Stimulated activated naive CD8-positive, alpha-beta T cell treated with anti-CD3 and anti-CD28 coated beads, Interleukin-15, Interleukin-2, amounts not matched to agents 100 ng/mL and 50 ng/mL, for 24 hours (primary cell): ENCODE results near the gene ZNF526.

Experiments
- H3K27ac Mint-ChIP-seq: one replicate; pipeline ENCODE4 v1.8.0; 2021; ENCODE audit warnings: mild to moderate bottlenecking, mixed read lengths
- H3K27me3 Mint-ChIP-seq: one replicate; pipeline ENCODE4 v1.8.0; 2021; ENCODE audit warnings: mixed read lengths
- H3K36me3 Mint-ChIP-seq: one replicate; pipeline ENCODE4 v1.8.0; 2021; ENCODE audit warnings: low read depth, mixed read lengths
- H3K4me1 Mint-ChIP-seq: one replicate; pipeline ENCODE4 v1.8.0; 2021; ENCODE audit warnings: low read depth, mixed read lengths
- H3K4me3 Mint-ChIP-seq: one replicate; pipeline ENCODE4 v1.8.0; 2021; ENCODE audit warnings: mild to moderate bottlenecking, mixed read lengths
- H3K9me3 Mint-ChIP-seq: one replicate; pipeline ENCODE4 v1.8.0; 2021; ENCODE audit warnings: mixed read lengths

The ZNF526 gene

DNA sequence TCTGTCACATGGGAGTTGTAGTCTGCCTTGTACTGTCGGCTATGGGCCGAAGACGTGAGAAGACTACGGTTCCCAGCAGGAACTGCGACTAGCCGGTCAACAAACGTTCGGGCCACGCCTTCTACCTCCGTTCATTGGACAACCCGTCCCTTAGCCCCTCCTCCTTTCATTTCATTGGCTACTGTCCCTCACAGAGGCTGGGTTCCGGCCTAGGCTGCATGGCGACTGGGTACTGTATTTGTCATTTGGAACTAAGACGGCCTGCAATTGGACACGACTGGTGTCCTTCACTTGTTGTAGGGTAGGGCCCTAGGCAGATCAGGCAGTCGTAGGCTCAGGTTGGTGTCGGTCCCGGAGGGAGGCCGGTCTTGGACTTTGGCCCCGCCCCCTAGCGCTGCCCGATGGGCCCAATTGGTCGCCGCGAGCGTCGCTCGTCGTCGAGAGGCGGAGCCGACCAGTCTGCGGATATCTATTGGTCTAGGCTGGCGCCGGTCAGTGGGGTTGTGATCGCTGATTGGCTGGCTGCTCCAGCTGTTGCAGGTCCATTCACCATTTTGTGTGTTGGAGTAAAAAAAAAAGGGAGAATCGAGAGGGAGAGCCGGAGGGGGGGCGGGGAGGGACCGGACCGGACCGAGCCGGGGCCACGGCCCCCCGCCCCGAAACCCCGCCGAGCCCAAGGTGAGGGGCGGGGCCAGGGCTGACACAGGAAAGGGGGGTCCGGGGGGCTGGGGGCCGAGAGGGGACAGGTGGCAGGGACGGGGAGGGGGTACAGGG, 48.8 kb downstream of the ZNF526 start, which contains the start of gene CIC:
TSS of gene CIC (plus strand) at position 549 of the 774 bp plus-strand sequence. CDS start 2,532 bp downstream, outside the sequence.
- Mint-ChIP-seq H3K27ac (peak within 1 kb of the TSS; percentile 97), H3K4me3 (no peak within 1 kb of the TSS), H3K27me3 (no peaks in the 10 kb centered on the region), H3K36me3 (peaks cover 10% of the 10 kb centered on the region), H3K9me3 (no peaks in the 10 kb centered on the region), H3K4me1 (peaks cover 24% of the 10 kb centered on the region)

GRCh38 chr19:42269478-42270345, 49.6 kb downstream of the ZNF526 start:
- peaks cover 13% of the 10 kb centered on the region for H3K36me3 Mint-ChIP-seq
- no peaks in the 10 kb centered on the region for H3K9me3 Mint-ChIP-seq
- H3K27me3 Mint-ChIP-seq = no peaks in the 10 kb centered on the region
- peaks cover 27% of the 10 kb centered on the region for H3K4me1 Mint-ChIP-seq
- H3K4me3 Mint-ChIP-seq = no peak overlapping the region
- H3K27ac Mint-ChIP-seq = peak overlapping the region; percentile 97

- H3K27me3 Mint-ChIP-seq = no peaks in the 10 kb centered on the region
- H3K4me1 Mint-ChIP-seq = peaks cover 33% of the 10 kb centered on the region
- H3K36me3 Mint-ChIP-seq = peaks cover 18% of the 10 kb centered on the region
- no peaks in the 10 kb centered on the region for H3K9me3 Mint-ChIP-seq
- no peak overlapping the region for H3K4me3 Mint-ChIP-seq
- H3K27ac Mint-ChIP-seq = peak overlapping the region; percentile 97
These were observed 50.4 kb downstream of the ZNF526 start for GRCh38 chr19:42270346-42271044.

DNA sequence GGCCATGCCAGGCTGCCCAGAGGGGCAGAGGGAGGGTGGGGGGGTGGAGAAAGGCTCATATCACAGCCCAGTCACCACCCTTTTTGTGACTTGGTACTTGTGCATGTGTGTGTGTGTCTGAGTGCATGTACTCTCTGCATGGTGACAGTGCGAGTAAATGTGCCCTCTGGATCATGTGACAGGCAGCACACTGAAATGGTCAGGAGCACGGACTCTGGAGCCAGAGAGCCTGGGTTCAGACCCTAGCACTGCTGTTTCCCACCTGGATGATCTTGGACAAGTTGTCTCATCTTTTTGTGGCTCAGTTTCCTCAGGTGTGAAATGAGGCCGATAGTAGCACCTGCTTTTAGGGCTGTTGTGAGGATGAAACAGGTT, 50.9 kb downstream of the ZNF526 start:
- Mint-ChIP-seq H3K4me1 (peaks cover 37% of the 10 kb centered on the region), H3K27me3 (no peaks in the 10 kb centered on the region), H3K4me3 (no peak overlapping the region), H3K9me3 (no peaks in the 10 kb centered on the region), H3K36me3 (peaks cover 20% of the 10 kb centered on the region), H3K27ac (peak overlapping the region; percentile 97)

GRCh38 chr19:42271861-42272534, 51.9 kb downstream of the ZNF526 start:
- H3K27ac Mint-ChIP-seq = peak overlapping the region; percentile 97
- no peaks in the 10 kb centered on the region for H3K9me3 Mint-ChIP-seq
- H3K27me3 Mint-ChIP-seq = no peaks in the 10 kb centered on the region
- H3K36me3 Mint-ChIP-seq = peaks cover 23% of the 10 kb centered on the region
- H3K4me1 Mint-ChIP-seq = peaks cover 47% of the 10 kb centered on the region
- H3K4me3 Mint-ChIP-seq = no peak overlapping the region

DNA sequence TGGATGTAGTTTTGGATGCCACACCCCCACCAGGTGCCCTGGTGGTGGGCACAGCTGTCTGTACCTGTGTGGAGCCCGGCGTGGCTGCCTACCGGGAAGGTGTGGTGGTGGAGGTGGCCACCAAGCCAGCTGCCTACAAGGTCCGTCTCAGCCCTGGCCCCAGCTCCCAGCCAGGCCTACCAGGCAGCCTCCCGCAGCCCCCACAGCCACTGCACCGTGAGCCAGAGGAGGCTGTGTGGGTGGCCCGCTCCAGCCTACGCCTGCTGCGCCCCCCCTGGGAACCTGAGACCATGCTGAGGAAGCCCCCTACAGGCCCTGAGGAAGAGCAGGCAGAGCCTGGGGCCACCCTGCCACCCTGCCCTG, 52.4 kb downstream of the ZNF526 start:
- H3K27ac Mint-ChIP-seq = no peak overlapping the region
- peaks cover 52% of the 10 kb centered on the region for H3K4me1 Mint-ChIP-seq
- peaks cover 23% of the 10 kb centered on the region for H3K36me3 Mint-ChIP-seq
- H3K27me3 Mint-ChIP-seq = no peaks in the 10 kb centered on the region
- no peak overlapping the region for H3K4me3 Mint-ChIP-seq
- no peaks in the 10 kb centered on the region for H3K9me3 Mint-ChIP-seq

DNA sequence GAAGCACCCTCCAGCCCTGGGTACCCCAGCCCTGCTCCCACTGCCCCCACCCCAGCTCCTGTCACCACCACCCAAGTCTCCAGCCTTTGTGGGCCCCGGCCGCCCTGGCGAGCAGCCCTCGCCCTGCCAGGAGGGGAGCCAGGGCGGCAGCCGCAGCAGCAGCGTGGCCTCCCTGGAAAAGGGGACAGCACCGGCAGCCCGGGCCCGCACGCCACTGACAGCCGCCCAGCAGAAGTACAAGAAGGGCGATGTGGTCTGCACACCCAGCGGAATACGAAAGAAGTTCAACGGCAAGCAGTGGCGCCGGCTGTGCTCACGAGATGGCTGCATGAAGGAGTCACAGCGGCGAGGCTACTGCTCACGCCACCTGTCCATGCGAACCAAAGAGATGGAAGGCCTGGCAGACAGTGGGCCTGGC, 52.9 kb downstream of the ZNF526 start:
- H3K4me1 Mint-ChIP-seq = peaks cover 52% of the 10 kb centered on the region
- peaks cover 23% of the 10 kb centered on the region for H3K36me3 Mint-ChIP-seq
- no peaks in the 10 kb centered on the region for H3K27me3 Mint-ChIP-seq
- H3K27ac Mint-ChIP-seq = no peak overlapping the region
- H3K9me3 Mint-ChIP-seq = no peaks in the 10 kb centered on the region
- no peak overlapping the region for H3K4me3 Mint-ChIP-seq

GRCh38 chr19:42273407-42274064, 53.4 kb downstream of the ZNF526 start:
- H3K36me3 Mint-ChIP-seq = peaks cover 23% of the 10 kb centered on the region
- no peaks in the 10 kb centered on the region for H3K27me3 Mint-ChIP-seq
- peaks cover 57% of the 10 kb centered on the region for H3K4me1 Mint-ChIP-seq
- H3K27ac Mint-ChIP-seq = no peak overlapping the region
- H3K4me3 Mint-ChIP-seq = no peak overlapping the region
- H3K9me3 Mint-ChIP-seq = no peaks in the 10 kb centered on the region

DNA sequence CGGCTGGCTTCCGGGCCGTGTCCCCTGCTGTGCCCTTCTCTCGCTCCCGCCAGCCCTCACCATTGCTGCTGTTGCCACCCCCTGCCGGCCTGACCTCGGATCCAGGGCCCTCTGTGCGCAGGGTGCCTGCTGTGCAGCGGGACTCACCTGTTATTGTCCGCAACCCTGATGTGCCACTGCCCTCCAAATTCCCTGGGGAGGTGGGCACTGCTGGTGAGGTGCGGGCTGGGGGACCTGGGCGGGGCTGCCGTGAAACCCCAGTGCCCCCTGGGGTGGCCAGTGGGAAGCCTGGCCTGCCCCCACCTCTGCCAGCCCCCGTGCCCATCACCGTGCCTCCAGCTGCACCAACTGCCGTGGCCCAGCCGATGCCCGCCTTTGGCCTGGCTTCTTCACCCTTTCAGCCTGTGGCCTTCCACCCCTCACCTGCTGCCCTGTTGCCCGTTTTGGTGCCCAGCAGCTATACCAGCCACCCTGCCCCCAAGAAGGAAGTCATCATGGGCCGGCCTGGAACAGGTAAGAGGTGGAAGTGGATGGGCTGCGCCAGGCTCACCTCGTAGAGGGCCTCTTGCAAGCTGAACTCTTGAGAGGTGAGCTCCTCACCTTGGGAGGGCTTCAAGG, 54.1 kb downstream of the ZNF526 start:
- Mint-ChIP-seq H3K4me3 (no peak overlapping the region), H3K4me1 (peaks cover 63% of the 10 kb centered on the region), H3K27me3 (no peaks in the 10 kb centered on the region), H3K27ac (no peak overlapping the region), H3K36me3 (peaks cover 23% of the 10 kb centered on the region), H3K9me3 (no peaks in the 10 kb centered on the region)

DNA sequence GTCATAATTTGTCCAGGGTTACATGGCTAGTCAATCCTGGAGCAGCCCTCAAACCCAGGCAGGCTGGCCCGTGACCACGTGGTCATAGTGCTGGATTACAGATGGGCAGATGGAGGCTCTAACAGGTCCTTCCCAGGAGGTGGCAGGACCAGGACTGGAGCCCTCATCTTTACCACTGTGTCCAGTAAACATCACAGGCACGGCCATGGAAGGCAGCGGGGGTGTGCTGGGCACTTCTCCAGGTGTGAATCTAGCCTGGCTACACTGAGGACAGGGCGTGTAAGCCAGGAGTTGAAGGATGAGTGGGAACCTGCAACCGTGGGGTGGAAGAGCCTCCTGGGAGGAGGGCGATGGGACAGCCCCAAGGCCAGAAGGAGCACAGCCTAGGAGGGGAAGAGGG, 55.0 kb downstream of the ZNF526 start:
- H3K27me3 Mint-ChIP-seq = no peaks in the 10 kb centered on the region
- H3K36me3 Mint-ChIP-seq = peaks cover 23% of the 10 kb centered on the region
- H3K27ac Mint-ChIP-seq = no peak overlapping the region
- no peaks in the 10 kb centered on the region for H3K9me3 Mint-ChIP-seq
- peaks cover 61% of the 10 kb centered on the region for H3K4me1 Mint-ChIP-seq
- no peak overlapping the region for H3K4me3 Mint-ChIP-seq

GRCh38 chr19:42275517-42275916, 55.4 kb downstream of the ZNF526 start:
- Mint-ChIP-seq H3K4me3 (no peak overlapping the region), H3K9me3 (no peaks in the 10 kb centered on the region), H3K4me1 (peaks cover 57% of the 10 kb centered on the region), H3K27ac (no peak overlapping the region), H3K27me3 (no peaks in the 10 kb centered on the region), H3K36me3 (peaks cover 23% of the 10 kb centered on the region)

GRCh38 chr19:42276284-42276683, 56.2 kb downstream of the ZNF526 start:
- H3K27me3 Mint-ChIP-seq = no peaks in the 10 kb centered on the region
- H3K27ac Mint-ChIP-seq = no peak overlapping the region
- peaks cover 49% of the 10 kb centered on the region for H3K4me1 Mint-ChIP-seq
- no peaks in the 10 kb centered on the region for H3K9me3 Mint-ChIP-seq
- no peak overlapping the region for H3K4me3 Mint-ChIP-seq
- peaks cover 23% of the 10 kb centered on the region for H3K36me3 Mint-ChIP-seq

DNA sequence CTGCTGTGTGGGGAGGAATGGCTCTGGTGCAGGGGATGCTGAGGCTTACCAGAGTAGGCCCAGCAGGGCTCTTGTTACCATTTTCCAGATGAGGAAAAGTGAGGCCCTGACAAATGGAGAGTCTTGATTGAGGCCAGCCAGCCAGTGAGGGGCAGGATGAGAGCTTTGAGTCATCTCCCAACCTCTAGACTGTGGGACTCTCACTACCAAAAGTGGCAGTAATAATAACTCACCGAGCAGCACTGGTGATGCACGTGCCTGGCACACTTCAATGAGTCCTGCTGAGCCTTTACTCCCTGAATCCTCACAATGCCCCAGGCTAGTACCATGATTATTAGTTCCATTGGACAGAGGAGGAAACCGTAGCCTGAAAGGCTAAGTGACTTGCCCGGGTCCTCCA, 56.7 kb downstream of the ZNF526 start:
- Mint-ChIP-seq H3K27me3 (no peaks in the 10 kb centered on the region), H3K4me3 (peak overlapping the region; percentile 28), H3K36me3 (peaks cover 18% of the 10 kb centered on the region), H3K4me1 (peaks cover 45% of the 10 kb centered on the region), H3K27ac (peak overlapping the region; percentile 31), H3K9me3 (no peaks in the 10 kb centered on the region)
